ENCODE measurements around the gene CMTR1. TPM values are rescaled to one million over a fixed set of nuclear protein-coding genes. Genes with fewer than 3 reads are reported as not detected.

The CMTR1 gene
- total RNA-seq, 1 donor = 30.7 TPM

DNA sequence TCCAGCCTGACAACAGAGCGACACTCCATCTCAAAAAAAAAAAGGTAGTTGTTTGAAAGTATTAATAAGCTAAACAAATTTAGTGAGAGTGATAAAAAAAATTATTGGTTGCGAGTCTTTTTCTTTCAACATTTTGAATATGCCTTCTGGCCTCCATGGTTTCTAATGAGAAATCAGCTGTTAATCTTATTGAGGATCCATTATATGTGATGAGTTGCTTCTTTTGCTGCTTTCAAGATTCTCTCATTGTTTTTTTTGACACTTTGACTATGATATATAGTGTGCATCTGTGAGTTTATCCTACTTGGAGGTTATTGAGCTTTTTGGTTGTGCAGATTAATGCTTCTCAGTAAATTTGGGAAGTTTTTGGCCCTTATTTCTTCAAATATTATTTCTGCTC, 15.6 kb upstream of the CMTR1 start:
- TF ChIP-seq, protein P1, sequence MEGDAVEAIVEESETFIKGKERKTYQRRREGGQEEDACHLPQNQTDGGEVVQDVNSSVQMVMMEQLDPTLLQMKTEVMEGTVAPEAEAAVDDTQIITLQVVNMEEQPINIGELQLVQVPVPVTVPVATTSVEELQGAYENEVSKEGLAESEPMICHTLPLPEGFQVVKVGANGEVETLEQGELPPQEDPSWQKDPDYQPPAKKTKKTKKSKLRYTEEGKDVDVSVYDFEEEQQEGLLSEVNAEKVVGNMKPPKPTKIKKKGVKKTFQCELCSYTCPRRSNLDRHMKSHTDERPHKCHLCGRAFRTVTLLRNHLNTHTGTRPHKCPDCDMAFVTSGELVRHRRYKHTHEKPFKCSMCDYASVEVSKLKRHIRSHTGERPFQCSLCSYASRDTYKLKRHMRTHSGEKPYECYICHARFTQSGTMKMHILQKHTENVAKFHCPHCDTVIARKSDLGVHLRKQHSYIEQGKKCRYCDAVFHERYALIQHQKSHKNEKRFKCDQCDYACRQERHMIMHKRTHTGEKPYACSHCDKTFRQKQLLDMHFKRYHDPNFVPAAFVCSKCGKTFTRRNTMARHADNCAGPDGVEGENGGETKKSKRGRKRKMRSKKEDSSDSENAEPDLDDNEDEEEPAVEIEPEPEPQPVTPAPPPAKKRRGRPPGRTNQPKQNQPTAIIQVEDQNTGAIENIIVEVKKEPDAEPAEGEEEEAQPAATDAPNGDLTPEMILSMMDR (IDR thresholded peaks at IDR 0.05; ENCODE audit: insufficient read depth, low read length) = no peak
- DNase-seq (ENCODE audit: low read depth) = no peak

DNA sequence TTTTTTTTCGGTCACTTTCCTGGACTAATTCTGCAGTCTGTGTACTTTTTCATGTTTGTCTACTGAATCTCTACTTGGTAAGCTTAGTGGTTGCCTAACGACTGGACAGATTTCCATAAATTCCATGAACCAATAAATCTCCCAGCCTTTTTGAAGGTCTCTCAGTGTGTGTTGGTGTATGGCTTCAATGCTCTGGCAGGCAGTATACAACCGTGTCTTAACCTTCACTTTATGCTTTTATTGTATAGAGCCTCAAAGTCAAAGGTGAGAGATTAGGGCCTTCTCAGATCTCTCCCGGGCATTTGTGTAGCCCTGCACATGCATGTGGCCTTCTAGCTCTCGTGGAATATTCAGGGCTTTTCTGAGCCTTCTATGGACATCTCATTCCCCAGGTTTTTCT, 14.3 kb upstream of the CMTR1 start:
- TF ChIP-seq, protein P1 (IDR thresholded peaks at IDR 0.05; ENCODE audit: insufficient read depth, low read length) = no peak
- no peak overlapping the region for H3K4me3 ChIP-seq (ENCODE audit: low read depth, low read length)
- no peak for DNase-seq (ENCODE audit: low read depth)

More for the DNA sequence above, 15.6 kb upstream of the CMTR1 start:
- no peak overlapping the region for H3K4me3 ChIP-seq (ENCODE audit: low read depth, low read length)

DNA sequence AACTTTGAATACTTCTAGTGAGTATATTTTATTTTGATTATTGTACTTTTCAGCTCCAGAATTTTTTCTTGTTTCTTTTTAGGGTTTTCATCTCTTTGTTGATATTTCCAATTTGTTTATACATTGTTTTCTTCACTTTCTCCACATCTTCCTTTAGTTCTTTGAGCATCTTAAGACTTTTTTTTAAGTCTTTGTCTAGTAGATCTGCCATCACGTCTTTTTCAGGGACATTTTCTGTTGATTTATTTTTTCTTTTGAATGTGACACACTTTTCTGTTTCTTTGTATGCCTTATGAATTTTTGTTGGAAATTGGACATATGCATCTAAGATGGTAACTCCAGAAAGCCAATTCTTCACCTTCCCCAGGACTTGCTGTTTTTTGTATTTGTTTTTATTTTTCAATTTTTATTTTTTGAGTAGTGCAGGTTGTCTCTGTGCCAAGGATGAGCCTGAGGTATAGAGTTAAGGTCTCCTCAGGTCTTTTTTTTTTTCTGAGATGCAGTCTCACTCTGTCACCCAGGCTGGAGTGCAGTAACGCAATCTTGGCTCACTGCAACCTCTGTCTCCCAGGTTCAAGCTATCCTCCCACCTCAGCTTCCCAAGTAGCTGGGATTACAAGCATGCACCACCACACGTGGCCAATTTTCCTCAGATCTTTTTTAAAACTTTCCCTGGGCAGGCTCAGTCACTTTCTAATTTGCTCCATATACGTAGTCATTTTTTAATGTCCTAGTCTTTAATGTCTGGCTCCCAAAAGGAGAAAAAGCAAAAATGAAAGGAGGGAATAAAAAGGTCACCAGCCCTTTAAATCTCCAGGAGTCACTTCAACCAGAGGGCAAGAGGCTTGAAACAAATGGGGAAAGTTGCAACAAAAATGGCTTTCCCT, 6.7 kb upstream of the CMTR1 start:
- no peak overlapping the region for H3K4me3 ChIP-seq (ENCODE audit: low read depth, low read length)
- no peak for DNase-seq (ENCODE audit: low read depth)
- TF ChIP-seq, protein P1 (IDR thresholded peaks at IDR 0.05; ENCODE audit: insufficient read depth, low read length) = no peak

DNA sequence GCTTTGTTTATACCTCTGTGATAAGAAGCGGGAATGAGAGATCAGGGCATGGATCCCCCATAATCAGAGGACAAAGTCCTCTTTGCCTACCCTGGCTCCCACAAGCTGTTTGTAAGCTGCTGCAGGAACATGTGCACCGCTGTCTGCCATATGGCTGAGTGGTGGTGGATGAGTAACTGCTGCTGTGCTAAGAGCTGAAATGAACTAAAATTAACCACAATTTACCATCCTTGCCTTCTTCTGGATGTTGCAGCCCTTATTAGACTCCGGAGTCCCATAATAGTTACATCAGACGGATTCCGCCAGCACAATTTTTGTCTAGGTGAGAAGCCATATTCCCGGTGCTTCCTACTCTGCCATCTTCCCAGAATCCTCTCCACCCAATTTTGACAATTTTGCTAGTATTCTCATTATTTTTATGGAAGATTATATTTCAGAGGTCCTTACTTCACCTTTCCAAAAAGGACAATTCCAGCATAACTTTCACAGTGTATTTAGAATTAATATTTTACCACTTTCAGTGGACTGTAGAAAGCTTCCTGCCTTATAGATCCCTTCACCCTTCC, 6.0 kb upstream of the CMTR1 start:
- TF ChIP-seq, protein P1 (IDR thresholded peaks at IDR 0.05; ENCODE audit: insufficient read depth, low read length) = no peak
- no peak overlapping the region for H3K4me3 ChIP-seq (ENCODE audit: low read depth, low read length)
- DNase-seq (ENCODE audit: low read depth) = no peak

DNA sequence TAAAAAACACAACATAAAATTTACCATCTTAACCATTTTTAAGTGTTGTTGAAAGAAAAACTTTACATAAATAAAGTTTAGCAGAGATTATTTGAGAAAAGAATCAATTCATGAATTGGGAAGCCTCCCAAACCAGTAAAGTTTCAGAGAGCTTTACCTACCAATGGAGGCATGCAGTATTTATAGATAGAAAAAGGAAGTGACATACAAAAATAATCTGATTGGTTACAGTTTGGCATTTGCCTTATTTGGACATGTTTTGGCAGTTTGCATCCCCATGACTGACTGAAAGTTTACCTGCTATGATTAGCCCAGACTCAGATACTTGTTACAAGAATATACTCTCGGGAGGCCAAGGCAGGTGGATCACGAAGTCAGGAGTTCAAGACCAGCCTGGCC, 3.7 kb upstream of the CMTR1 start:
- TF ChIP-seq, protein P1 (IDR thresholded peaks at IDR 0.05; ENCODE audit: insufficient read depth, low read length) = no peak
- DNase-seq (ENCODE audit: low read depth) = no peak
- no peak overlapping the region for H3K4me3 ChIP-seq (ENCODE audit: low read depth, low read length)

DNA sequence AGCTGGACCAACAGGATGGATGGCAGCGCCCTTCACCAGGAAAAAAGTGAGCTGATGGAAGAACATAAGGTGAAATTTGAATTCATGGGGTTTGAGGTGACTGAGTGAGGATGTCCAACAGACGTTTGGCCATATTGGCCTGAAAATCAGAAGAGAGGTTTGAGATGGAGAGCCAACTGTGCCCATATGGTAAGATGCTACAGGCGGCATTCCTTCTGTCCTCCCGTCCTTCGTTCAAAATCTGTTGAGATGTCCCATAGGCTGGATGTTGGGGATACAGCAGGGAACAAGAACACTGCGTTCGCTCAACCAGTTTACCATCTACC, 468 bp upstream of the CMTR1 start:
- DNase-seq (ENCODE audit: low read depth) = no peak
- H3K4me3 ChIP-seq (ENCODE audit: low read depth, low read length) = peak overlapping the region; percentile 95
- TF ChIP-seq, protein P1 (IDR thresholded peaks at IDR 0.05; ENCODE audit: insufficient read depth, low read length) = no peak
